ENCODE data around the gene PAM16. TPM values are rescaled to one million over a fixed set of nuclear protein-coding genes. Genes with fewer than 3 reads are reported as not detected.

Gene PAM16
- total RNA-seq, 1 experiment from 2014 or later, result 80.4 TPM

DNA sequence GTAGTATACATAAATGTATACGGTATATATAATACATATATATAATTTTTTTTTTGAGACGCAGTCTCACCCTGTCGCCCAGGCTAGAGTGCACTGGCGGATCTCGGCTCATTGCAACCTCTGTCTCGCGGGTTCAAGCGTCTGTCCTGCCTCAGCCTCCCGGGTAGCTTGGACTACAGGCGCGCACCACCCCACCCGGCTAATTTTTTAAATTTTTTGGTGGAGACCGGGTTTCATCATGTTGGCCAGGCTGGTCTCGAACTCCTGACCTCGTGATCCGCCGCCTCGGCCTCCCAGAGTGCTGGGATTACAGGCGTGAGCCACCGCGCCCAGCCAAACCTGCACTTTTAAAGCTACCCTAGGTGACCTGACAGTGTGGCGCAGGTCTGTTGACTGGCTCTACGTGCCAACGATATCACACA is 745 bp downstream of the PAM16 start:
- H2AFZ ChIP-seq (ENCODE audit: low read length), result no peak overlapping the region
- Mint-ChIP-seq H3K4me1 (peaks cover 6% of the 10 kb centered on the region in 2 experiments), H3K36me3 (ENCODE audit: insufficient read depth in 1 of 3, low read depth in 3 of 3) (peaks cover 13 to 20% (median 15%) of the 10 kb centered on the region in 3 experiments)

More for the DNA sequence above, 745 bp downstream of the PAM16 start:
- DNase-seq, result no peak
- Histone ChIP-seq H2BK20ac (ENCODE audit: low read depth, low read length, poor library complexity, severe bottlenecking) (no peak overlapping the region), H4K8ac (replicated peaks; ENCODE audit: insufficient read length, low read depth, low read length) (no peak overlapping the region), H2BK12ac (ENCODE audit: insufficient read length, low read depth, low read length) (no peak overlapping the region), H4K5ac (ENCODE audit: insufficient read length, low read depth, low read length) (no peak overlapping the region), H3K56ac (ENCODE audit: insufficient read length, low read depth, low read length) (no peak overlapping the region), H3K14ac (ENCODE audit: insufficient read depth, low read length) (peak overlapping the region; percentile 83), H3K9me3 (ENCODE audit: control insufficient read depth, low read depth, low read length) (no peaks in the 10 kb centered on the region), H3K4me2 (ENCODE audit: insufficient read depth, insufficient read length, low read length) (peak overlapping the region; percentile 58), H3K18ac (ENCODE audit: insufficient read length, low read depth, low read length) (peak overlapping the region; percentile 36), H3K27ac (ENCODE audit: insufficient read length, low read depth, low read length) (no peak overlapping the region), H2BK15ac (ENCODE audit: low read depth, low read length) (no peak overlapping the region), H4K91ac (ENCODE audit: insufficient read length, low read depth, low read length) (no peak overlapping the region), H3T11ph (ENCODE audit: low read length) (no peak overlapping the region), H2BK5ac (ENCODE audit: insufficient read length, low read length) (no peak overlapping the region), H3K79me1 (ENCODE audit: insufficient read depth, low read depth, low read length, poor library complexity, severe bottlenecking) (peaks cover 7% of the 10 kb centered on the region), H3K23ac (ENCODE audit: insufficient read length, low read depth, low read length) (no peak overlapping the region), H3K4me1 (ENCODE audit: insufficient read depth, low read length) (no peaks in the 10 kb centered on the region), H4K20me1 (ENCODE audit: control insufficient read depth, insufficient read depth, insufficient read length) (no peaks in the 10 kb centered on the region), H2AK5ac (ENCODE audit: insufficient read length, low read length) (no peak overlapping the region), H3K9ac (ENCODE audit: extremely low read depth, insufficient read length, low read length) (peak overlapping the region; percentile 74), H3K27me3 (ENCODE audit: insufficient read depth, low read length) (no peaks in the 10 kb centered on the region), H3K23me2 (ENCODE audit: insufficient read length, low read depth, low read length, poor library complexity, severe bottlenecking) (no peaks in the 10 kb centered on the region), H2BK120ac (ENCODE audit: low read depth, low read length, poor library complexity, severe bottlenecking) (no peak overlapping the region), H3K4ac (ENCODE audit: low read depth, low read length) (no peak overlapping the region), H3K79me2 (ENCODE audit: insufficient read depth, low read length) (peaks cover 14% of the 10 kb centered on the region; the same call in 1 of the 2 replicates)
- no peaks in the 10 kb centered on the region for H3K27me3 Mint-ChIP-seq (ENCODE audit: low read depth)
- TF ChIP-seq, protein P1, sequence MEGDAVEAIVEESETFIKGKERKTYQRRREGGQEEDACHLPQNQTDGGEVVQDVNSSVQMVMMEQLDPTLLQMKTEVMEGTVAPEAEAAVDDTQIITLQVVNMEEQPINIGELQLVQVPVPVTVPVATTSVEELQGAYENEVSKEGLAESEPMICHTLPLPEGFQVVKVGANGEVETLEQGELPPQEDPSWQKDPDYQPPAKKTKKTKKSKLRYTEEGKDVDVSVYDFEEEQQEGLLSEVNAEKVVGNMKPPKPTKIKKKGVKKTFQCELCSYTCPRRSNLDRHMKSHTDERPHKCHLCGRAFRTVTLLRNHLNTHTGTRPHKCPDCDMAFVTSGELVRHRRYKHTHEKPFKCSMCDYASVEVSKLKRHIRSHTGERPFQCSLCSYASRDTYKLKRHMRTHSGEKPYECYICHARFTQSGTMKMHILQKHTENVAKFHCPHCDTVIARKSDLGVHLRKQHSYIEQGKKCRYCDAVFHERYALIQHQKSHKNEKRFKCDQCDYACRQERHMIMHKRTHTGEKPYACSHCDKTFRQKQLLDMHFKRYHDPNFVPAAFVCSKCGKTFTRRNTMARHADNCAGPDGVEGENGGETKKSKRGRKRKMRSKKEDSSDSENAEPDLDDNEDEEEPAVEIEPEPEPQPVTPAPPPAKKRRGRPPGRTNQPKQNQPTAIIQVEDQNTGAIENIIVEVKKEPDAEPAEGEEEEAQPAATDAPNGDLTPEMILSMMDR (conservative IDR thresholded peaks at IDR 0.05), result no peak
- peak overlapping the region; percentile 77 to 98 (median 97); a peak in 6 of 7 replicates for H3K27ac Mint-ChIP-seq
- peaks cover 0 to 4% of the 10 kb centered on the region in 2 experiments; a peak in 3 of 5 replicates for H3K9me3 Mint-ChIP-seq
- peak overlapping the region; percentile 97 to 98 for H3K4me3 Mint-ChIP-seq
- WGBS (ENCODE audit: extremely low coverage, insufficient read length, low lambda C conversion rate), result no CpG with 5 or more reads among the region's 24 CpGs
